ENCODE data around the gene PDE4A.

Gene PDE4A

DNA sequence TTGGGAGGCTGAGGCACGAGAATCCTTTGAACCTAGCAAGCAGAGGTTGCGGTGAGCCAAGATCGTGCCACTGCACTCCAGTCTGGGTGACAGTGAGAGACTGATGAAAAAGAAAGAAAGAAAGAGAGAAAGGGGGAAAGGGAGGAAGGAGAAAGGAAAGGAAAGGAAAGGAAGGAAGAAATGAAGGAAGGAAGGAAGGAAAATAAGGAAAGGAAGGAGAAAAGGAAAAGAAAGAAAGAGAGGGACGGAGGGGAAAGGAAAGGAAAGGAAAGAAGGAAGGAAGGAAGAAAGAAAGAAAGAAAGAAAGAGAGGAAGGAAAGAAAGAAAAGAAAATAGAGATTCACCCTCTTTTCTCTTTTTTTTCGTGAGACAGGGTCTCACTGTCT is 8.7 kb downstream of the PDE4A start:
- Histone ChIP-seq H3K4ac (ENCODE audit: low read depth, low read length) (no peak overlapping the region), H2AFZ (ENCODE audit: insufficient read depth, low read length, poor library complexity) (no peak overlapping the region), H3K36me3 (ENCODE audit: control insufficient read depth in 1 of 2, insufficient read depth in 2 of 2, low read length in 2 of 2) (no peaks in the 10 kb centered on the region), H4K12ac (ENCODE audit: low read depth, low read length) (no peak overlapping the region), H4K8ac (ENCODE audit: low read depth, low read length) (no peak overlapping the region), H3K4me3 (ENCODE audit: low read depth, low read length) (no peak overlapping the region), H3K23ac (ENCODE audit: low read length) (no peak overlapping the region), H2AK5ac (ENCODE audit: low read length) (no peak overlapping the region), H3K4me2 (ENCODE audit: low read length) (no peak overlapping the region), H3K9me3 (ENCODE audit: insufficient read depth, low read depth, low read length) (peaks cover 11% of the 10 kb centered on the region), H3K27me3 (ENCODE audit: insufficient read depth, low read length) (peaks cover 28% of the 10 kb centered on the region), H2BK120ac (ENCODE audit: insufficient read depth, low read length, poor library complexity) (no peak overlapping the region), H3K79me1 (ENCODE audit: low read length) (peaks cover 2% of the 10 kb centered on the region), H2BK12ac (ENCODE audit: low read length) (no peak overlapping the region), H3K9ac (ENCODE audit: low read length) (no peak overlapping the region), H3K79me2 (ENCODE audit: control insufficient read depth, insufficient read depth, low read length, poor library complexity) (peaks cover 2% of the 10 kb centered on the region), H2BK5ac (ENCODE audit: low read depth, low read length, poor library complexity) (no peak overlapping the region), H3K18ac (ENCODE audit: low read length) (no peak overlapping the region), H3K14ac (ENCODE audit: low read length) (no peak overlapping the region), H3K27ac (ENCODE audit: low read depth, low read length) (no peak overlapping the region), H4K91ac (ENCODE audit: low read depth, low read length) (no peak overlapping the region), H3K4me1 (ENCODE audit: control insufficient read depth in 1 of 2, insufficient read depth in 2 of 2, low read length in 2 of 2) (peaks cover 5 to 13% of the 10 kb centered on the region in 2 experiments)
- 90% methylated on average over 1 of the region's 5 CpGs for WGBS (ENCODE audit: extremely low coverage, insufficient coverage, insufficient read length)
- DNase-seq = no peak

DNA sequence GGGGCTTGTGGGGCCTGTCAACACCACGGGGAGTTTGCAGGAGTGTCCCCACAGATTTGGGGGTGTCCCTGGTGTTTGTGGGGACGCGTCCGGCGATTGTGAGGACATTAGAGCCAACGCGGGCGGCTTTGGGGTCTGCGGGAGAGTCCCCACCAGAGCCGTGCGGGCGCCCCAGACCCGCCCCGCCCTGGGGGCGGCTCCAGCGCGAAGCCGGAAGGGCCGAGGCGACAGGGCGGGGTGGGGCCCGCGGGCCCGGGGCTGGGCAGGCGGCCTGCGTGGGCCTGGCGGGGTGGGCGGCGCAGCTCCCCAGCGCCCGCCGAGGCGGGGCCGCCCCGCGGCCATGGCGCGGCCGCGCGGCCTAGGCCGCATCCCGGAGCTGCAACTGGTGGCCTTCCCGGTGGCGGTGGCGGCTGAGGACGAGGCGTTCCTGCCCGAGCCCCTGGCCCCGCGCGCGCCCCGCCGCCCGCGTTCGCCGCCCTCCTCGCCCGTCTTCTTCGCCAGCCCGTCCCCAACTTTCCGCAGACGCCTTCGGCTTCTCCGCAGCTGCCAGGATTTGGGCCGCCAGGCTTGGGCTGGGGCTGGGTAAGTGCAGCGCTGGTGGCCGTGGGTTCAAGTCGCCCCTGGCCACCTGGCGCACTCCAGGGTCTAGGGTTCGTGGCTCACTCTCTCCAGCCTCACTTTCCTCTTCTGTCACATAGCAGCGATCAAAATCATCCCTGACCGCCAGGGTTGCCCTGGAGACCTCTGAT is 10.3 kb downstream of the PDE4A start:
- H2AFZ ChIP-seq (ENCODE audit: insufficient read depth, low read length, poor library complexity) = peak overlapping the region; percentile 32
- H3K9ac ChIP-seq (ENCODE audit: low read length) = no peak overlapping the region
- no peak overlapping the region for H2BK120ac ChIP-seq (ENCODE audit: insufficient read depth, low read length, poor library complexity)
- no CpG with 5 or more reads among the region's 75 CpGs for WGBS (ENCODE audit: extremely low coverage, insufficient coverage, insufficient read length)
- no peak overlapping the region for H3K27ac ChIP-seq (ENCODE audit: low read depth, low read length)
- H3K14ac ChIP-seq (ENCODE audit: low read length) = peak overlapping the region; percentile 41
- peaks cover 9% of the 10 kb centered on the region for H3K9me3 ChIP-seq (ENCODE audit: insufficient read depth, low read depth, low read length)
- peaks cover 2% of the 10 kb centered on the region for H3K79me2 ChIP-seq (ENCODE audit: control insufficient read depth, insufficient read depth, low read length, poor library complexity)
- H3K4me1 ChIP-seq (ENCODE audit: control insufficient read depth in 1 of 2, insufficient read depth in 2 of 2, low read length in 2 of 2) = peaks cover 5 to 12% of the 10 kb centered on the region in 2 experiments
- peak in 1 of 2 donors; percentile 51 for DNase-seq
- peak overlapping the region; percentile 45 for H4K8ac ChIP-seq (ENCODE audit: low read depth, low read length)
- peaks cover 2% of the 10 kb centered on the region for H3K79me1 ChIP-seq (ENCODE audit: low read length)
- H2BK5ac ChIP-seq (ENCODE audit: low read depth, low read length, poor library complexity) = no peak overlapping the region
- no peak overlapping the region for H2AK5ac ChIP-seq (ENCODE audit: low read length)
- H3K18ac ChIP-seq (ENCODE audit: low read length) = no peak overlapping the region
- no peak overlapping the region for H4K91ac ChIP-seq (ENCODE audit: low read depth, low read length)
- H3K27me3 ChIP-seq (ENCODE audit: insufficient read depth, low read length) = peaks cover 24% of the 10 kb centered on the region
- peak overlapping the region; percentile 37 for H4K12ac ChIP-seq (ENCODE audit: low read depth, low read length)
- H3K4me3 ChIP-seq (ENCODE audit: low read depth, low read length) = peak overlapping the region; percentile 51
- H3K23ac ChIP-seq (ENCODE audit: low read length) = no peak overlapping the region
- H3K36me3 ChIP-seq (ENCODE audit: control insufficient read depth in 1 of 2, insufficient read depth in 2 of 2, low read length in 2 of 2) = no peaks in the 10 kb centered on the region
- H3K4ac ChIP-seq (ENCODE audit: low read depth, low read length) = no peak overlapping the region
- no peak overlapping the region for H2BK12ac ChIP-seq (ENCODE audit: low read length)
- H3K4me2 ChIP-seq (ENCODE audit: low read length) = peak overlapping the region; percentile 58

DNA sequence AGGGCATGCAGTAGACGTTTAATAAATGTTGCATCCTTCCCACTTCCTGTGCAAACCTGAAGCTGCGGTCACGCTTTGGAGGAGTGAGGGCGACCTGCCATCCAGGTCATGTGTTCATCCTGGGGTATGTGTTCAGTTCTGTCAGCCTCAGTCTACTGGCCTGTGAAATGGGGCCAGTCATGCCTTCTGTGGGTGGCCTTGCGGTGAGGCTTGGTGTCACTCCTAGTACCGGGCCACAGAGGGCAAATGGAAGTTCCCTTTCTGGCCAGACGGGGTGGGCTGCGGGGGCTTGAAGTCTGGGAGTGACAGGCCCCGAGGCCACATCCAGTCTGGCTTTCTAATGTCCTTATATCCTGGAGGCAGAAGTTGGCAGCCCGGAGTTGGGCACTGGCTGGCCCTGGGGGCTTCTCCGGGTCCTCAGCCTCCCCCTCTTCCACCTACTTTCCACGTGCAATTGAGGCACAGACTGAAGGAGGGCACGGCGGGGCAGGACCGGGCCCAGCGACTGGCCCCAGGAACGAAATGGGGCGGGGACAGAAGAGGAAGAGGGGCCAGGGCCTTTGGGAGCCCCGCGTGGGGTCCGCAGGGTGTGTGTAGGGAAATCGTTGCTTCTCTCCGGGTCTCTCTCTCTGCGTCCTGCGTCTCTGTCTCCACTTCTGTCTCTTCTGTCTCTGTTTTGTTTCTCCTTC is 11.1 kb downstream of the PDE4A start:
- no peak overlapping the region for H4K8ac ChIP-seq (ENCODE audit: low read depth, low read length)
- no peak overlapping the region for H3K14ac ChIP-seq (ENCODE audit: low read length)
- peaks cover 2% of the 10 kb centered on the region for H3K79me1 ChIP-seq (ENCODE audit: low read length)
- H3K79me2 ChIP-seq (ENCODE audit: control insufficient read depth, insufficient read depth, low read length, poor library complexity) = peaks cover 2% of the 10 kb centered on the region
- H3K36me3 ChIP-seq (ENCODE audit: control insufficient read depth in 1 of 2, insufficient read depth in 2 of 2, low read length in 2 of 2) = no peaks in the 10 kb centered on the region
- no peak overlapping the region for H2BK12ac ChIP-seq (ENCODE audit: low read length)
- peak; percentile 36 to 44 for DNase-seq
- peaks cover 24% of the 10 kb centered on the region for H3K27me3 ChIP-seq (ENCODE audit: insufficient read depth, low read length)
- H4K12ac ChIP-seq (ENCODE audit: low read depth, low read length) = no peak overlapping the region
- H3K23ac ChIP-seq (ENCODE audit: low read length) = no peak overlapping the region
- no peak overlapping the region for H3K4ac ChIP-seq (ENCODE audit: low read depth, low read length)
- H2AFZ ChIP-seq (ENCODE audit: insufficient read depth, low read length, poor library complexity) = no peak overlapping the region
- no peak overlapping the region for H4K91ac ChIP-seq (ENCODE audit: low read depth, low read length)
- H3K4me3 ChIP-seq (ENCODE audit: low read depth, low read length) = peak overlapping the region; percentile 51
- no peak overlapping the region for H3K18ac ChIP-seq (ENCODE audit: low read length)
- H2BK5ac ChIP-seq (ENCODE audit: low read depth, low read length, poor library complexity) = no peak overlapping the region
- peak overlapping the region; percentile 58 for H3K4me2 ChIP-seq (ENCODE audit: low read length)
- WGBS (ENCODE audit: extremely low coverage, insufficient coverage, insufficient read length) = no CpG with 5 or more reads among the region's 25 CpGs
- H3K27ac ChIP-seq (ENCODE audit: low read depth, low read length) = no peak overlapping the region
- no peak overlapping the region for H3K9ac ChIP-seq (ENCODE audit: low read length)
- H3K4me1 ChIP-seq (ENCODE audit: control insufficient read depth in 1 of 2, insufficient read depth in 2 of 2, low read length in 2 of 2) = peaks cover 5 to 12% of the 10 kb centered on the region in 2 experiments
- H2BK120ac ChIP-seq (ENCODE audit: insufficient read depth, low read length, poor library complexity) = no peak overlapping the region
- H2AK5ac ChIP-seq (ENCODE audit: low read length) = no peak overlapping the region
- H3K9me3 ChIP-seq (ENCODE audit: insufficient read depth, low read depth, low read length) = peaks cover 9% of the 10 kb centered on the region

DNA sequence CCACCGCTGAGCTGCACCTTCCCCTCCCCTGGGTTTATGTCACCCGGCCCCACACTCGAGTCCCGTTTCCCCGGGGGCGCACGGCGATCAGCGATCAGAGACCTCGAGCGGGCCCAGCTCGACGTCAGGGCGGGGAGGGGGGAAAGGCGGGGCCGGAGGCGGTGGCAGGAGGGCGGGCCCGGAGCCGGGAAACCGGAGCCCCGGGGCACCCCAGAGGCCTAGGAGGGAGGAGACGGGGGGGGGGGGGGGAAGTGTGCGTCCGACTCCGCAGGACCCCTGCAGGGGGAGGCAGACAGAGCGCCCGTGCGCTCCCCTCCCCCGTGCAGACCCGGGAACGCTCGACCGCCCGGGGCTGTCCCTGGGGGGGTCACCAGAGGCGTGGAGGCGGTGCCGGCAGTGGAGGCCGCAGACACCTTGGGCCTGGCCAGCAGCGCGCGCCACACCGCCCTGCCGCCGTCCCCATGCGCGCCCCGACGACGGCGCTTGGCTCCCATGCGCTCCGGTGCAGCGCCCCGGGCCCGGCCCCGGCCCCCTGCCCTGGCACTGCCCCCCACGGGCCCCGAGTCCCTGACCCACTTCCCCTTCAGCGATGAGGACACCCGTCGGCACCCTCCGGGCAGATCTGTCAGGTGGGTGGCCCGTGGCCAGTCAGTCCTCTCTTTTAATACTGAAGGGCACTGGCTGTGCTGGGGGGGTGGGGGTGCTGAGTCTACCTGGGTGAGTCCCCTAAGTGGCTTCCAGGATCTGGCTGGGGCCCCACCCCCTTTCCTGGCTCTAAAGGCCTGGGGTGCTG is 11.8 kb downstream of the PDE4A start:
- H2AFZ ChIP-seq (ENCODE audit: insufficient read depth, low read length, poor library complexity) = no peak overlapping the region
- H4K91ac ChIP-seq (ENCODE audit: low read depth, low read length) = no peak overlapping the region
- peaks cover 5 to 12% of the 10 kb centered on the region in 2 experiments for H3K4me1 ChIP-seq (ENCODE audit: control insufficient read depth in 1 of 2, insufficient read depth in 2 of 2, low read length in 2 of 2)
- H2BK5ac ChIP-seq (ENCODE audit: low read depth, low read length, poor library complexity) = no peak overlapping the region
- H3K79me1 ChIP-seq (ENCODE audit: low read length) = peaks cover 2% of the 10 kb centered on the region
- WGBS (ENCODE audit: extremely low coverage, insufficient coverage, insufficient read length) = no CpG with 5 or more reads among the region's 64 CpGs
- no peak overlapping the region for H4K8ac ChIP-seq (ENCODE audit: low read depth, low read length)
- H3K23ac ChIP-seq (ENCODE audit: low read length) = no peak overlapping the region
- no peak overlapping the region for H3K4me3 ChIP-seq (ENCODE audit: low read depth, low read length)
- H2AK5ac ChIP-seq (ENCODE audit: low read length) = no peak overlapping the region
- no peak overlapping the region for H3K18ac ChIP-seq (ENCODE audit: low read length)
- H3K9ac ChIP-seq (ENCODE audit: low read length) = no peak overlapping the region
- H3K79me2 ChIP-seq (ENCODE audit: control insufficient read depth, insufficient read depth, low read length, poor library complexity) = peaks cover 2% of the 10 kb centered on the region
- no peak overlapping the region for H3K27ac ChIP-seq (ENCODE audit: low read depth, low read length)
- H2BK12ac ChIP-seq (ENCODE audit: low read length) = no peak overlapping the region
- no peak overlapping the region for H4K12ac ChIP-seq (ENCODE audit: low read depth, low read length)
- no peak overlapping the region for H3K4ac ChIP-seq (ENCODE audit: low read depth, low read length)
- H3K4me2 ChIP-seq (ENCODE audit: low read length) = peak overlapping the region; percentile 49
- peak in 1 of 2 donors; percentile 48 for DNase-seq
- H3K9me3 ChIP-seq (ENCODE audit: insufficient read depth, low read depth, low read length) = peaks cover 9% of the 10 kb centered on the region
- H3K14ac ChIP-seq (ENCODE audit: low read length) = no peak overlapping the region
- H3K27me3 ChIP-seq (ENCODE audit: insufficient read depth, low read length) = peaks cover 24% of the 10 kb centered on the region
- H2BK120ac ChIP-seq (ENCODE audit: insufficient read depth, low read length, poor library complexity) = no peak overlapping the region
- H3K36me3 ChIP-seq (ENCODE audit: control insufficient read depth in 1 of 2, insufficient read depth in 2 of 2, low read length in 2 of 2) = no peaks in the 10 kb centered on the region
